Endothelial cell (in vitro differentiated cells): ENCODE results near the gene SUMO4. TPM values are rescaled to one million over a fixed set of nuclear protein-coding genes. Genes with fewer than 3 reads are reported as not detected.

Experiments
- DNase-seq: peaks from one replicate; pipeline ENCODE4 v3.0.0; 2021; ENCODE audit warnings: low spot score
- H3K27ac Mint-ChIP-seq: one replicate; pipeline ENCODE4 v1.8.0; 2021; ENCODE audit warnings: mixed read lengths, inconsistent platforms; ENCODE audit not compliant: unreplicated experiment
- H3K27me3 Mint-ChIP-seq: one replicate; pipeline ENCODE4 v1.8.0; 2021; ENCODE audit warnings: mild to moderate bottlenecking, moderate library complexity, mixed read lengths, inconsistent platforms; ENCODE audit not compliant: unreplicated experiment
- H3K36me3 Mint-ChIP-seq: one replicate; pipeline ENCODE4 v1.8.0; 2021; ENCODE audit warnings: mild to moderate bottlenecking, low read depth, mixed read lengths, inconsistent platforms; ENCODE audit not compliant: unreplicated experiment
- H3K4me1 Mint-ChIP-seq: one replicate; pipeline ENCODE4 v1.8.0; 2021; ENCODE audit warnings: mild to moderate bottlenecking, mixed read lengths, inconsistent platforms; ENCODE audit not compliant: unreplicated experiment
- H3K4me3 Mint-ChIP-seq: one replicate; pipeline ENCODE4 v1.8.0; 2021; ENCODE audit warnings: mild to moderate bottlenecking, mixed read lengths, inconsistent platforms; ENCODE audit not compliant: unreplicated experiment
- H3K9me3 Mint-ChIP-seq: one replicate; pipeline ENCODE4 v1.8.0; 2021; ENCODE audit warnings: mixed read lengths, inconsistent platforms; ENCODE audit not compliant: unreplicated experiment
- CTCF ChIP-seq: fragments of 200-600 bp; sonication (generic); IDR thresholded peaks from one replicate; pipeline ENCODE4 v1.5.0; 2021; ENCODE audit warnings: antibody characterized with exemption; ENCODE audit not compliant: unreplicated experiment
- total RNA-seq: library from RNA; stranded (reverse); fragmentation: NEBNext Ultra II Directional; extraction: Animal tissue kit (Norgen Biotek cat#: 25700); gene quantifications from one replicate; pipeline ENCODE4 v1.2.1, GENCODE V29; 2021; ENCODE audit not compliant: unreplicated experiment

The SUMO4 gene
- total RNA-seq, 1 donor from 2014 or later = 4.8 TPM

GRCh38 chr6:149421132-149421531 is 21.1 kb downstream of the SUMO4 start:
- H3K27ac Mint-ChIP-seq = no peak overlapping the region
- TF ChIP-seq CTCF = no peak
- H3K9me3 Mint-ChIP-seq = no peaks in the 10 kb centered on the region
- H3K36me3 Mint-ChIP-seq = no peaks in the 10 kb centered on the region
- DNase-seq = no peak
- no peak overlapping the region for H3K4me3 Mint-ChIP-seq
- H3K4me1 Mint-ChIP-seq = peaks cover 6% of the 10 kb centered on the region
- H3K27me3 Mint-ChIP-seq = peaks cover 6% of the 10 kb centered on the region

DNA sequence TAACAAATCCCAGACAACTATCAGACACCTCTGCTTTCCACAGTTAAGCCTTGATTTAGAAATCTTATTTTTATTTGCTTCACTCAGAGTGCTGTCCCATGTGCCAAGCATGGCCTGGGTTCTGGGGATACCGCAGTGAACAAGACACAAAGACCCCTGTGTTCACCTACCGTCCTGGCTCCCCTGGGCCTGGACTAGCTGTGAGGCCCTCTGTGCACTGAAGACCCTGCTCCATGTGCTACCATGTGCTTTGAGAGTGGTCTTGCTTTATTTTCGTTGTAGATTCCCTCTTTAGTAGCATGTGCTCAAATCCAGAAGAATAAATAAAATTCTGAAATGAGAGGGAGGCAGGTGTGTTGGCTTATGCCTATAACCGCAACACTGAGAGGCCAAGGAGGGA is 22.5 kb downstream of the SUMO4 start:
- no peak for DNase-seq
- TF ChIP-seq CTCF = no peak
- Mint-ChIP-seq H3K27ac (no peak overlapping the region), H3K4me3 (no peak overlapping the region), H3K27me3 (peaks cover 6% of the 10 kb centered on the region), H3K36me3 (no peaks in the 10 kb centered on the region), H3K4me1 (peaks cover 6% of the 10 kb centered on the region), H3K9me3 (no peaks in the 10 kb centered on the region)

DNA sequence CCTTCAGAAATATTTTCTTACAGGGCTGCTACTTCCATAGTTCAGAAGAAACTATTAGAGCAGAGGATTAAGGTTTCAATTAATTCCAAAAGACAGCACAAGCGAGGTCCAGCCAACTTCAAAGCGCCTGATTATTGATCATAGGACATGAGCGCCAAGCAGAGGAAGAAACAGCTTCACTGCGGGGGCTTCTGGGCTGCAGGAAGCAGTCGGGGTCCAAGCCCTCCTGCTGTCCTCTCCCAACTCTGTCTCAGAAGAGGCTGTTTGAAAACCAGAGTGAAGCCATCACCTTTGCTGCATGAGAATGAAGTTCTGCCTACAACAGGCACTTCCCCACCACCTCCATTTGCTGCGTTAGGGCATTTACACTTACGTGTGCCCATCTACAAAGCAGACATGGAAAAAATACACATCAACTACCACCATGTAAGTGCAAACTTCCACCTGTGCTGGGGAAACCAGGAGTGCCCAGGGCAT is 23.9 kb downstream of the SUMO4 start:
- Mint-ChIP-seq H3K27me3 (peaks cover 9% of the 10 kb centered on the region), H3K4me1 (peaks cover 9% of the 10 kb centered on the region), H3K27ac (no peak overlapping the region), H3K4me3 (no peak overlapping the region), H3K36me3 (no peaks in the 10 kb centered on the region), H3K9me3 (no peaks in the 10 kb centered on the region)
- TF ChIP-seq CTCF = no peak
- no peak for DNase-seq

GRCh38 chr6:149425224-149425623 is 25.2 kb downstream of the SUMO4 start:
- H3K27me3 Mint-ChIP-seq = peaks cover 9% of the 10 kb centered on the region
- no peaks in the 10 kb centered on the region for H3K9me3 Mint-ChIP-seq
- H3K4me1 Mint-ChIP-seq = peaks cover 9% of the 10 kb centered on the region
- TF ChIP-seq CTCF = no peak
- no peak for DNase-seq
- H3K36me3 Mint-ChIP-seq = no peaks in the 10 kb centered on the region
- peak overlapping the region; percentile 78 for H3K27ac Mint-ChIP-seq
- H3K4me3 Mint-ChIP-seq = no peak overlapping the region

DNA sequence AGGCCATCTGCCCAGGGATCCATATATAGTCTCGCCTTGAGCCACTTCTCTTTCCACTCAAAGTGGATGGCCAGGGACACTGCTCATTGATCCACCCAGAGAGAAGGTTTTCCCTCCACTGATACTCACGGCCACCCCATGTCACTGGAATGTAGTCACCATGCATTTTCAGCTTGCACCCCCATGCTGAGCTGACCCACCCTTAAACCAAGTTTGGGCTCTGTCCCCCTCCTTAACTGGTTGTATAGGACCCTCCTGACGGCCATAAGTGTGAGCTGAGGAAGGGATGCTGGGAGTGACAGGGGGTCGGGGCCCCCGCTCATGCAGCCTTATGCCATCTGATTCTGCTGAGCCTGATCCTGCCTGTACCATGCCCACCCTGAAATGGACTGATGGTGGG is 25.7 kb downstream of the SUMO4 start:
- Mint-ChIP-seq H3K9me3 (no peaks in the 10 kb centered on the region), H3K4me1 (peaks cover 9% of the 10 kb centered on the region), H3K4me3 (no peak overlapping the region), H3K27me3 (peaks cover 9% of the 10 kb centered on the region), H3K27ac (peak overlapping the region; percentile 78), H3K36me3 (no peaks in the 10 kb centered on the region)
- no peak for TF ChIP-seq CTCF
- DNase-seq = no peak
